ENCODE data around the gene CHAT.

DNA sequence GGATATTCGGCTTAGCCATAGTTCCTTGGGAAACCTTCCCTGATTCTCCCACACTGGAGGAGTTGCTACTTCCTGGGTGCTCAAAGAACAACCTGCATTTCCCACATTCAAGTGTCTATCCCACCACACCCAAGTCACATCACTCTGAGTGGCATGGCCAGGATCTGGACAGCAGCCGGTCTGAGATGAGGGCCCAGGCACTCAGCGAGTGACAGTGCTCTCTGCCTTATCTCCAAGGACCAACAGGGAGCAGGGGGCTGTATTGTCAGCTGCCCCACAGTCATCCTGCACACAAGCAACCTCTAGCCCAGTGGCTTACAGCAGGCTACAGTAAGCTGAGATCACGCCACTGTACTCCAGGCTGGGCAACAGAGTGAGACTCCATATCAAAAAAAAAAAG is 19.8 kb upstream of the CHAT start:
- TF ChIP-seq, protein P1, sequence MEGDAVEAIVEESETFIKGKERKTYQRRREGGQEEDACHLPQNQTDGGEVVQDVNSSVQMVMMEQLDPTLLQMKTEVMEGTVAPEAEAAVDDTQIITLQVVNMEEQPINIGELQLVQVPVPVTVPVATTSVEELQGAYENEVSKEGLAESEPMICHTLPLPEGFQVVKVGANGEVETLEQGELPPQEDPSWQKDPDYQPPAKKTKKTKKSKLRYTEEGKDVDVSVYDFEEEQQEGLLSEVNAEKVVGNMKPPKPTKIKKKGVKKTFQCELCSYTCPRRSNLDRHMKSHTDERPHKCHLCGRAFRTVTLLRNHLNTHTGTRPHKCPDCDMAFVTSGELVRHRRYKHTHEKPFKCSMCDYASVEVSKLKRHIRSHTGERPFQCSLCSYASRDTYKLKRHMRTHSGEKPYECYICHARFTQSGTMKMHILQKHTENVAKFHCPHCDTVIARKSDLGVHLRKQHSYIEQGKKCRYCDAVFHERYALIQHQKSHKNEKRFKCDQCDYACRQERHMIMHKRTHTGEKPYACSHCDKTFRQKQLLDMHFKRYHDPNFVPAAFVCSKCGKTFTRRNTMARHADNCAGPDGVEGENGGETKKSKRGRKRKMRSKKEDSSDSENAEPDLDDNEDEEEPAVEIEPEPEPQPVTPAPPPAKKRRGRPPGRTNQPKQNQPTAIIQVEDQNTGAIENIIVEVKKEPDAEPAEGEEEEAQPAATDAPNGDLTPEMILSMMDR (IDR thresholded peaks at IDR 0.05 in 4 of 5, conservative IDR thresholded peaks at IDR 0.05 in 1 of 5), result no peak
- no peak for TF ChIP-seq POLR2A (IDR thresholded peaks at IDR 0.05)

Measured in gastrocnemius medialis (tissue), 4 donors.